CD14-positive monocyte (primary cell): ENCODE measurements around the gene ZNF611. TPM values are rescaled to one million over a fixed set of nuclear protein-coding genes. Genes with fewer than 3 reads are reported as not detected.

Experiments
- DNase-seq, 3 donors: peaks; one replicate each; pipeline ENCODE4 v3.0.0-alpha.2; 2011 to 2022
- H2AFZ ChIP-seq: 2 replicates; pipeline ENCODE4 v1.6.0; 2012; ENCODE audit warnings: mild to moderate bottlenecking, low read depth, low read length, inconsistent platforms; ENCODE audit not compliant: insufficient read depth, poor library complexity, severe bottlenecking
- H3K27ac ChIP-seq, 2 donors: 1 replicate in 1 of 2; 2 replicates in 1 of 2; pipeline ENCODE4 v1.5.1; 2012 to 2013; ENCODE audit warnings: low read length in 2 of 2, control low read depth in 1 of 2, inconsistent platforms in 1 of 2, low read depth in 1 of 2, mild to moderate bottlenecking in 1 of 2
- H3K27me3 ChIP-seq, 2 donors: one replicate each; pipeline versions ENCODE4 v1.6.0 to v1.6.1; 2011 to 2013; ENCODE audit warnings: low read length in 2 of 2; ENCODE audit not compliant: control insufficient read depth in 2 of 2, insufficient read depth in 2 of 2
- H3K36me3 ChIP-seq, 2 donors: replicated peaks in 1 of 2; 1 replicate in 1 of 2; 2 replicates in 1 of 2; pipeline versions ENCODE4 v1.5.1 to v1.6.1; 2012 to 2013; ENCODE audit warnings: low read length in 2 of 2, control low read depth in 1 of 2, inconsistent platforms in 1 of 2, mild to moderate bottlenecking in 1 of 2; ENCODE audit not compliant: insufficient read depth in 2 of 2, control insufficient read depth in 1 of 2
- H3K4me1 ChIP-seq, 2 donors: 1 replicate in 1 of 2; 2 replicates in 1 of 2; pipeline versions ENCODE4 v1.5.1 to v1.6.1; 2012 to 2013; ENCODE audit warnings: low read length in 2 of 2, control low read depth in 1 of 2, inconsistent platforms in 1 of 2, mild to moderate bottlenecking in 1 of 2, moderate library complexity in 1 of 2; ENCODE audit not compliant: insufficient read depth in 2 of 2, control insufficient read depth in 1 of 2
- H3K4me2 ChIP-seq: replicated peaks from 2 replicates; pipeline ENCODE3; 2012; ENCODE audit warnings: low read length, moderate library complexity, mild to moderate bottlenecking; ENCODE audit not compliant: poor library complexity, severe bottlenecking; ENCODE audit errors: extremely low read depth
- H3K4me3 ChIP-seq, 3 experiments: fragments of 200-600 bp in 1 of 3; sonication (generic) in 1 of 3; replicated peaks in 1 of 3; 1 replicate in 2 of 3; 2 replicates in 1 of 3; pipeline ENCODE4 v1.5.1; 2011 to 2013; ENCODE audit warnings: low read length in 3 of 3, mild to moderate bottlenecking in 3 of 3, control low read depth in 2 of 3, low read depth in 2 of 3, inconsistent platforms in 1 of 3, moderate library complexity in 1 of 3
- H3K79me2 ChIP-seq: 2 replicates; pipeline ENCODE4 v1.6.0; 2012; ENCODE audit warnings: mild to moderate bottlenecking, control low read depth, inconsistent platforms, low read length, moderate library complexity; ENCODE audit not compliant: insufficient read depth
- H3K9ac ChIP-seq: 2 replicates; pipeline ENCODE4 v1.6.0; 2017; ENCODE audit warnings: low read length, mild to moderate bottlenecking; ENCODE audit not compliant: insufficient read depth, poor library complexity, severe bottlenecking
- H3K9me3 ChIP-seq, 2 donors: replicated peaks in 1 of 2; 1 replicate in 1 of 2; 2 replicates in 1 of 2; pipeline versions ENCODE4 v1.5.1 to v1.6.1; 2012 to 2013; ENCODE audit warnings: low read length in 2 of 2, control low read depth in 1 of 2; ENCODE audit not compliant: control insufficient read depth in 1 of 2, insufficient read depth in 1 of 2
- H4K20me1 ChIP-seq: 2 replicates; pipeline ENCODE4 v1.6.0; 2012; ENCODE audit warnings: mild to moderate bottlenecking, low read length, control low read depth, moderate library complexity; ENCODE audit not compliant: insufficient read depth
- H3K27ac Mint-ChIP-seq, 7 donors: one replicate each; pipeline ENCODE4 v1.8.0; 2020; ENCODE audit warnings: mild to moderate bottlenecking in 7 of 7, mixed read lengths in 7 of 7, moderate library complexity in 6 of 7, inconsistent platforms in 2 of 7
- H3K27me3 Mint-ChIP-seq, 3 donors: one replicate each; pipeline ENCODE4 v1.8.0; 2021 to 2022; ENCODE audit warnings: low read depth in 3 of 3, mild to moderate bottlenecking in 3 of 3, mixed read lengths in 3 of 3, moderate library complexity in 3 of 3, inconsistent platforms in 1 of 3
- H3K36me3 Mint-ChIP-seq, 2 donors: one replicate each; pipeline ENCODE4 v1.8.0; 2020; ENCODE audit warnings: mixed read lengths in 2 of 2, inconsistent platforms in 1 of 2, mild to moderate bottlenecking in 1 of 2
- H3K4me1 Mint-ChIP-seq: one replicate; pipeline ENCODE4 v1.8.0; 2020; ENCODE audit warnings: mild to moderate bottlenecking, mixed read lengths
- H3K4me3 Mint-ChIP-seq, 2 donors: one replicate each; pipeline ENCODE4 v1.8.0; 2020; ENCODE audit warnings: mild to moderate bottlenecking in 2 of 2, mixed read lengths in 2 of 2, moderate library complexity in 1 of 2
- H3K9me3 Mint-ChIP-seq, 7 donors: one replicate each; pipeline ENCODE4 v1.8.0; 2020 to 2022; ENCODE audit warnings: mixed read lengths in 7 of 7, mild to moderate bottlenecking in 6 of 7, moderate library complexity in 6 of 7, inconsistent platforms in 2 of 7
- WGBS: methylation state at CpG from one replicate; pipeline ENCODE4 v1.1.5; 2013; ENCODE audit warnings: missing lambda C conversion rate; ENCODE audit not compliant: insufficient coverage; 5-methylcytosine and 5-hydroxymethylcytosine counted together
- intact Hi-C, 2 donors: fragments of 100-400 bp; cut with micrococcal nuclease; formaldehyde crosslinking; loops; one replicate each; pipeline versions ENCODE4 v1.15.0 to v1.15.1; 2023
- polyA plus RNA-seq, 3 donors: library from polyadenylated mRNA; depleted of rRNA in 1 of 3; unstranded in 2 of 3; stranded (reverse) in 1 of 3; fragments of 300-500 nt in 2 of 3; fragments of >200 nt in 1 of 3; fragmentation: Illumina TruSeq in 2 of 3; gene quantifications; 1 replicate in 2 of 3; 2 replicates in 1 of 3; pipeline ENCODE4 v1.2.3, GENCODE V29; 2012 to 2021
- TF ChIP-seq, protein P1 (sequence below): fragments of 200-600 bp; IDR thresholded peaks from one replicate; pipeline ENCODE4 v1.8.0; 2022; ENCODE audit warnings: antibody characterized with exemption, mild to moderate bottlenecking

The ZNF611 gene
- polyA plus RNA-seq, 3 donors, result 5.5 to 20.2 (median 12.0) TPM

DNA sequence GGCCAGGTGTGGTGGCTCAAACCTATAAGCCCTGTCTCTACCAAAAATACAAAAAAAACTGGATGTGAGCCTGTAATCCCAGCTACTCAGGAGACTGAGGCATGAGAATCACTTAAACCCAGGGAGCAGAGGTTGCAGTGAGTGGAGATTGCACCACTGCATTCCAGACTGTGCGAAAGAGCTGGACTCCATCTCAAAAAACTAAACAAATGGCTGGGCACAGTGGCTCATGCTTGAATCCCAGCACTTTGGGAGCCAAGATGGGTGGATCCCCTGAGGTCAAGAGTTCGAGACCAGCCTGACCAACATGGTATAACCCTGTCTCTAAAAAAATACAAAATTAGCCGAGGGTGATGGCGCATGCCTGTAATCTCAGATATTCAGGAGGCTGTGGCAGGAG is 61.8 kb downstream of the ZNF611 start:
- no peak overlapping the region for H3K4me3 Mint-ChIP-seq
- Histone ChIP-seq H3K27ac (no peak overlapping the region), H3K4me3 (no peak overlapping the region), H2AFZ (no peak overlapping the region), H4K20me1 (no peaks in the 10 kb centered on the region), H3K4me1 (no peaks in the 10 kb centered on the region), H3K27me3 (no peaks in the 10 kb centered on the region), H3K9ac (no peak overlapping the region), H3K79me2 (peaks cover 60% of the 10 kb centered on the region), H3K36me3 (peaks cover 0 to 29% of the 10 kb centered on the region in 2 donors), H3K9me3 (peaks cover 7 to 49% of the 10 kb centered on the region in 2 donors), H3K4me2 (no peak overlapping the region)
- peaks cover 37 to 58% of the 10 kb centered on the region in 2 donors for H3K36me3 Mint-ChIP-seq
- no peak for DNase-seq
- TF ChIP-seq, protein P1, sequence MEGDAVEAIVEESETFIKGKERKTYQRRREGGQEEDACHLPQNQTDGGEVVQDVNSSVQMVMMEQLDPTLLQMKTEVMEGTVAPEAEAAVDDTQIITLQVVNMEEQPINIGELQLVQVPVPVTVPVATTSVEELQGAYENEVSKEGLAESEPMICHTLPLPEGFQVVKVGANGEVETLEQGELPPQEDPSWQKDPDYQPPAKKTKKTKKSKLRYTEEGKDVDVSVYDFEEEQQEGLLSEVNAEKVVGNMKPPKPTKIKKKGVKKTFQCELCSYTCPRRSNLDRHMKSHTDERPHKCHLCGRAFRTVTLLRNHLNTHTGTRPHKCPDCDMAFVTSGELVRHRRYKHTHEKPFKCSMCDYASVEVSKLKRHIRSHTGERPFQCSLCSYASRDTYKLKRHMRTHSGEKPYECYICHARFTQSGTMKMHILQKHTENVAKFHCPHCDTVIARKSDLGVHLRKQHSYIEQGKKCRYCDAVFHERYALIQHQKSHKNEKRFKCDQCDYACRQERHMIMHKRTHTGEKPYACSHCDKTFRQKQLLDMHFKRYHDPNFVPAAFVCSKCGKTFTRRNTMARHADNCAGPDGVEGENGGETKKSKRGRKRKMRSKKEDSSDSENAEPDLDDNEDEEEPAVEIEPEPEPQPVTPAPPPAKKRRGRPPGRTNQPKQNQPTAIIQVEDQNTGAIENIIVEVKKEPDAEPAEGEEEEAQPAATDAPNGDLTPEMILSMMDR, result no peak
- H3K27ac Mint-ChIP-seq, result no peak overlapping the region
- H3K4me1 Mint-ChIP-seq, result peaks cover 7% of the 10 kb centered on the region
- intact Hi-C loops, result no loop called here
- 83% methylated on average over 1 of the region's 4 CpGs for WGBS
- H3K9me3 Mint-ChIP-seq, result peaks cover 3 to 71% (median 49%) of the 10 kb centered on the region in 7 donors
- H3K27me3 Mint-ChIP-seq, result peaks cover 0 to 2% (median 0%) of the 10 kb centered on the region in 3 donors

DNA sequence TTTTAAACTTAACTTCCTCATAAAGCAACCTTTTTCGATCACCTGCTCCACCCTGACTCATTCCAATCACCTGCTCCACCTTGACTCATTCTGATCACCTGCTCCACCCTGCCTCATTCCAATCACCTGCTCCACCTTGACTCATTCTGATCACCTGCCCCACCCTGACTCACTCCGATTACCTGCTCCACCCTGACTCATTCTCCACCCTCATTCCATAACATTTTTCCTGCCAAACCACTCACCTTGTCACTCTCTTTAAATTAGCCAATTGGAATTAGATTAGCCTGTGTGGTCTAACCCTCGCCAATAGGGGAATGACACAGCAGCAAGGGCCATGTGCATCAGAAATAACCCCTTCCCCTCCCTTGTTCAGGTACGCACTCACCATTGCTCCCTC is 64.8 kb downstream of the ZNF611 start:
- DNase-seq, result no peak
- H3K36me3 Mint-ChIP-seq, result peaks cover 35 to 43% of the 10 kb centered on the region in 2 donors
- Histone ChIP-seq H3K9me3 (peaks cover 0 to 35% of the 10 kb centered on the region in 2 donors), H3K36me3 (peaks cover 2 to 38% of the 10 kb centered on the region in 2 donors), H3K79me2 (peaks cover 52% of the 10 kb centered on the region), H3K4me2 (no peak overlapping the region), H3K4me1 (no peaks in the 10 kb centered on the region), H3K9ac (no peak overlapping the region), H2AFZ (no peak overlapping the region), H3K27me3 (no peaks in the 10 kb centered on the region), H3K27ac (no peak overlapping the region), H3K4me3 (no peak overlapping the region), H4K20me1 (no peaks in the 10 kb centered on the region)
- 100% methylated on average over 2 of the region's 4 CpGs for WGBS
- intact Hi-C loops, result no loop called here
- TF ChIP-seq, protein P1, result no peak
- peak overlapping the region in 1 of 7 donors; percentile 2 for H3K27ac Mint-ChIP-seq
- no peak overlapping the region for H3K4me3 Mint-ChIP-seq
- H3K9me3 Mint-ChIP-seq, result peaks cover 2 to 76% (median 44%) of the 10 kb centered on the region in 7 donors
- H3K4me1 Mint-ChIP-seq, result peaks cover 6% of the 10 kb centered on the region
- H3K27me3 Mint-ChIP-seq, result peaks cover 0 to 2% (median 0%) of the 10 kb centered on the region in 3 donors
